Measurements from ENCODE around the gene CCDC107.

DNA sequence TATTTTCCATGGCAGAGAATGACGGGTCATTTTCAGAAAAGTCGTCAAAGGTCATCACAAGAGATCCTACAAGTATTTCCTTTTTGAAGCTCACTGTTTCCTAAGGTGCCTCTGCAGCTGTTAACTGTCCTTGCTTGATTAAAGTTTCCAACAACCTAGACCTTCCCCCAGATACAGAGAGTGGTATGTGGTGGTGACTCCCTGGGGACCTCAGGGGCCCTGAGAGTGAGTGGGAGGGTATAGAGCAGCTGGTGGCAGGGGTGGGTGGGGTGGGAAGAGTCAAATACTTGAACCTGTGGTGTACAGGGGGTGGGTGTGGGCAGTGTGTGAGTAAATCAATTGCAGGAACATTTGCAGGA is 38.3 kb upstream of the CCDC107 start:
- TF ChIP-seq, protein P1, sequence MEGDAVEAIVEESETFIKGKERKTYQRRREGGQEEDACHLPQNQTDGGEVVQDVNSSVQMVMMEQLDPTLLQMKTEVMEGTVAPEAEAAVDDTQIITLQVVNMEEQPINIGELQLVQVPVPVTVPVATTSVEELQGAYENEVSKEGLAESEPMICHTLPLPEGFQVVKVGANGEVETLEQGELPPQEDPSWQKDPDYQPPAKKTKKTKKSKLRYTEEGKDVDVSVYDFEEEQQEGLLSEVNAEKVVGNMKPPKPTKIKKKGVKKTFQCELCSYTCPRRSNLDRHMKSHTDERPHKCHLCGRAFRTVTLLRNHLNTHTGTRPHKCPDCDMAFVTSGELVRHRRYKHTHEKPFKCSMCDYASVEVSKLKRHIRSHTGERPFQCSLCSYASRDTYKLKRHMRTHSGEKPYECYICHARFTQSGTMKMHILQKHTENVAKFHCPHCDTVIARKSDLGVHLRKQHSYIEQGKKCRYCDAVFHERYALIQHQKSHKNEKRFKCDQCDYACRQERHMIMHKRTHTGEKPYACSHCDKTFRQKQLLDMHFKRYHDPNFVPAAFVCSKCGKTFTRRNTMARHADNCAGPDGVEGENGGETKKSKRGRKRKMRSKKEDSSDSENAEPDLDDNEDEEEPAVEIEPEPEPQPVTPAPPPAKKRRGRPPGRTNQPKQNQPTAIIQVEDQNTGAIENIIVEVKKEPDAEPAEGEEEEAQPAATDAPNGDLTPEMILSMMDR (IDR thresholded peaks at IDR 0.05): no peak
- no peak for TF ChIP-seq ZFX (IDR thresholded peaks at IDR 0.05; ENCODE audit: borderline replicate concordance)

Data from 22Rv1 (cell line).